Neutrophil (primary cell): ENCODE measurements around the gene ST7.

ENCODE experiments used
- H3K27ac ChIP-seq: fragments of 200-600 bp; sonication (generic); 2 replicates; pipeline ENCODE4 v1.5.1; 2016; ENCODE audit warnings: mild to moderate bottlenecking, moderate library complexity
- H3K27me3 ChIP-seq: fragments of 200-600 bp; sonication (generic); 2 replicates; pipeline ENCODE4 v1.6.0; 2016; ENCODE audit warnings: mild to moderate bottlenecking
- H3K36me3 ChIP-seq: fragments of 200-600 bp; sonication (generic); 2 replicates; pipeline ENCODE4 v1.5.1; 2017
- H3K4me1 ChIP-seq, 2 experiments: fragments of 200-600 bp in 1 of 2; sonication (generic) in 1 of 2; 1 replicate in 1 of 2; 2 replicates in 1 of 2; pipeline versions ENCODE4 v1.5.1 to v1.6.1; 2013 to 2016; ENCODE audit warnings: low read depth in 1 of 2, low read length in 1 of 2, mild to moderate bottlenecking in 1 of 2, moderate library complexity in 1 of 2; ENCODE audit not compliant: control insufficient read depth in 1 of 2, insufficient read depth in 1 of 2
- H3K4me3 ChIP-seq, 2 experiments: fragments of 200-600 bp in 1 of 2; sonication (generic) in 1 of 2; 1 replicate in 1 of 2; 2 replicates in 1 of 2; pipeline ENCODE4 v1.5.1; 2013 to 2016; ENCODE audit warnings: low read depth in 1 of 2, low read length in 1 of 2, mild to moderate bottlenecking in 1 of 2, moderate library complexity in 1 of 2
- H3K9me3 ChIP-seq: fragments of 200-600 bp; sonication (generic); 2 replicates; pipeline ENCODE4 v1.5.1; 2016
- TF ChIP-seq, protein P1 (sequence below): fragments of 200-600 bp; sonication (generic); IDR thresholded peaks from 2 replicates; pipeline ENCODE4 v1.5.1; 2016; ENCODE audit warnings: antibody characterized with exemption

The ST7 gene

DNA sequence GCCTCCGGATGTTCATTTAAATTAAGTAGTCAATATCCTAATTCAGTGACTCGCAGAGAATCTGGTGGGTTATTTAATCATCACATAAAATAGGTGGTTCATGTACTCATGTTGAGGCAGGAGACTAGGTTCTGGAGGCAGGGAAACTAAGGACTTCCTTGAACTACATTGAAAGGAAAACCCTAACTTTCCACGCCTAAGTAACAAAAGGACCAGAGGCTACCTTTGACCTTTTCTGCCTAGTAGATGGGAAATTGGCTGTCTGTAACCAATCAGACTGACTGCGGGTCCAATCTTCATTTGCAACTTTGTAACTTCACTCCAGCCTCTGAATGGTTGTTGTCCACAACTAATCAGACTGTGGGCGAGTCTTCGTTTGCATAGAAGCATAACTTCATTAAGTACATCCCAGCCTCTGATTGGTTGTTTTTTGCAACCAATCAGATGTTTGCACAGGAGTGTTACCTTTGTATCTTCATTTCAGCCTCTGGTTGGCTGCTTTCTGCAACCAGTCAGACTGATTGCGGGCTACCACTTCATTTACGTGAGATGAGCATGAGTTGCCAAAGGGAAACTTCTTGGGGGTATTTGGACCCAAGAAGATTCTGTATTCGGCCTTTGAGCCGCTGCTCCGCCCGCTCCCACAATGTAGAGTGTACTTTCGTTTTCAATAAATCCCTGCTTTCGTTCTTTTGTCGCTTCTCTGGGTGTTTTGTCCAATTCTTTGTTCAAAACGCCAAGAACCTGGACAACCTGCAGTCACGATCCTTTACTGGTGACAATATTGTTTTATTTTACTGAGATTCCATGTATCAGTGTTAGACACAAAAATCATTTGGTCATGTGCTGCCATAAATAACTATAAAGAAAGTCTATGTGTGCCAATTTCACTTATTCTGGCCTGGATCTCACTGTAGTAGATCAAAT lies 1.7 kb upstream of the ST7 start:
- Histone ChIP-seq H3K4me1 (peaks cover 16 to 23% of the 10 kb centered on the region in 2 experiments), H3K27me3 (peaks cover 4% of the 10 kb centered on the region), H3K27ac (no peak overlapping the region), H3K4me3 (no peak overlapping the region), H3K9me3 (no peaks in the 10 kb centered on the region), H3K36me3 (no peaks in the 10 kb centered on the region)
- TF ChIP-seq, protein P1, sequence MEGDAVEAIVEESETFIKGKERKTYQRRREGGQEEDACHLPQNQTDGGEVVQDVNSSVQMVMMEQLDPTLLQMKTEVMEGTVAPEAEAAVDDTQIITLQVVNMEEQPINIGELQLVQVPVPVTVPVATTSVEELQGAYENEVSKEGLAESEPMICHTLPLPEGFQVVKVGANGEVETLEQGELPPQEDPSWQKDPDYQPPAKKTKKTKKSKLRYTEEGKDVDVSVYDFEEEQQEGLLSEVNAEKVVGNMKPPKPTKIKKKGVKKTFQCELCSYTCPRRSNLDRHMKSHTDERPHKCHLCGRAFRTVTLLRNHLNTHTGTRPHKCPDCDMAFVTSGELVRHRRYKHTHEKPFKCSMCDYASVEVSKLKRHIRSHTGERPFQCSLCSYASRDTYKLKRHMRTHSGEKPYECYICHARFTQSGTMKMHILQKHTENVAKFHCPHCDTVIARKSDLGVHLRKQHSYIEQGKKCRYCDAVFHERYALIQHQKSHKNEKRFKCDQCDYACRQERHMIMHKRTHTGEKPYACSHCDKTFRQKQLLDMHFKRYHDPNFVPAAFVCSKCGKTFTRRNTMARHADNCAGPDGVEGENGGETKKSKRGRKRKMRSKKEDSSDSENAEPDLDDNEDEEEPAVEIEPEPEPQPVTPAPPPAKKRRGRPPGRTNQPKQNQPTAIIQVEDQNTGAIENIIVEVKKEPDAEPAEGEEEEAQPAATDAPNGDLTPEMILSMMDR: no peak

DNA sequence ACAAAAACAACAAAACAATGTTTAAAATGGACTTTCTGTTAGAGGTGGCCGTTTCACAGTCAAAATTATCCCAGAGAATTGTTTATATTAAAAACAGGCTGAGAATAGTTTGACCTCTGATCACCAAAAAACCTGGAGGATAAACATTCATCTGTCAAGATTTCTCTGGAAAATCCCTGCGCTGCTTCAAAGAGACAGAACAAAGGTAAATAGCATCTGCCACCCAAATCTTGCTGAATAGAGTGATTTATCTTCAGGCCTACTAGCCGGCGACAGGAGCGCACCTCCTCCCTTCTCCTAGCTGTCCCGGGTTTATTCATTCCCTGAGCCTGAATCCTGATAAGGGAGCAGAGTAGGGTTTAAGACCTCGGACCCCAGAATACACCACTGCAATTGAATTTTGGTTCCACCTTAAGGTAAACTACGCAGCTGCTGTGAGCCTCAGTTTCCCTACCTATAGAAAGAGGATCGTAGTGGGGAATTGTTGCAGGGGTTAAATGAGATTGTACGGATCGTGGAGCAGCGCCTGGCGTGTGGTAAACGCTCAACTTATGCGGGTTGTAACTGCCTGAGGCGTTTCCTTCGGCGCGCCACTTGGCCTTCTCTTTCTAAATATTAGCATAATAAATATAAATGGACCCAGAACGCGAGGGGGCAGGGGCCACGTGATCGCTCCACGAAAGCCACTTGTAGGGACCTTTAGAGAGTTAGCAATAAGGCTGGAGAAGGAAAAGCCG lies 498 bp upstream of the ST7 start:
- Histone ChIP-seq H3K27me3 (peaks cover 4% of the 10 kb centered on the region), H3K4me3 (peak overlapping the region; percentile 62 to 66), H3K4me1 (peaks cover 16 to 23% of the 10 kb centered on the region in 2 experiments), H3K27ac (no peak overlapping the region), H3K36me3 (no peaks in the 10 kb centered on the region), H3K9me3 (no peaks in the 10 kb centered on the region)
- TF ChIP-seq, protein P1: no peak

DNA sequence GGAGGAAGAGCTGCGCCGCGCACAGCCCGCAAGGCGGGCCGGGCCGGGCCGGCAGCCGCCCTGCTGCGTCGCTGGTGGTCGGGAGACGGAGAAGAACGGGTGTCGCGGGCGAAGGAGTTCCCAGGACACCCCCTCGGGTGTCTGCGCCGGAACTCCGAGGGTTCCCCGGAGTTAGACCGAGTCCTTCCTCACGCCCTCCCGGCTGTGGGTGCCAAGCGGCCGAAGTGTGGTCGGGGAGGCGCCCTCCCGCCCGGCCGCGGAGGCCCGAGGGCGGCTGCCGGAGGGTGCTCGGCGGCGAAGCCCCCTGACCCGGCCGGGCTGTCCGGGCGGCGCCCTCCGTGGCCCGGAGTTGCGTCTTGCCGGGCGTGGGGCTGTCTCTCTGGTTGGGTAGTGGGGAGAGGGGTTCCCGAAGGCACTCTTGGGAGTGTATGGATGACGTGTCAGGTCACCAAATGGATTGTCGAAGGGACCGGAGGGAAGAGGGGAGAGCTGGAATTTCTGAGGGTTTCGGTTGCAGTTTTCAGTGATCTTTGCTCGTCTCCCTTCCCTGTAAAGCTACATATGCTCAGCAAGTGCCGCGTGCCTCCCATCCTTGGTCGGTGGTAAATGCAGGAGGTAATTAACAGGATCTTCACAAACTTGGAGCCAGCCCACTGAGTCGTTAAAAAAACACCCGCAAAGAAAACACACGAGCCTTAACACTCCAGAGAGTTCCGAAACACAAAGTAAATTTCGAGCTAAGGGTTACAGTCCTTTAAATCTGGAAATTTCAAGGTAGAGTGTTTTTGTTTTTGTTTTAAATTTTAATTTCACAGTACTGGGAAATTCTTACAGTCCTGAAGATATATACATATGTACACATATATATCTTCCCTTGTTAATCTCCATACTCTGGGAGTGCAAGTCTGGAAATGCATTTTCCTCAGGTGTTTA lies 871 bp downstream of the ST7 start:
- Histone ChIP-seq H3K27me3 (peaks cover 4% of the 10 kb centered on the region), H3K4me1 (peaks cover 16 to 23% of the 10 kb centered on the region in 2 experiments), H3K27ac (peak overlapping the region; percentile 18)

DNA sequence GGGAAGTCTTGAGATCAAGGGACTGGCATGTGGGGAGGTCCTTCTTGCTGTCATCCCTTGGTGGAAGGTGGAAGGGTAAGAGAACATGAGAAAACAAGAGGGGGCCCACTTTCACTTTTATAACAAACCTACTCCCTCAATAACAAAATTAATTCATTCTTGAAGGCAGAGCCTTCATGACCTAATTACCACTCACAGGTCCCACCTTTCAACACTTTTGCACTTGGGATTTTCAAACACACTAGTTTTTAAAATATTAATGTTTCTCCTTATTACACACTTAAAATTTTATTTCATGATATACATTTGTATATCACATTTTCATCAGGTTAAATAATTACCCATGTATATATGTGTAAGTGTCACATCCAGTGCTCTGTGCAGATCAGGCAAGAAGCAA lies 2.0 kb downstream of the ST7 start:
- TF ChIP-seq, protein P1: no peak
- Histone ChIP-seq H3K27me3 (peaks cover 4% of the 10 kb centered on the region), H3K27ac (no peak overlapping the region), H3K36me3 (no peaks in the 10 kb centered on the region), H3K4me3 (no peak overlapping the region), H3K4me1 (peaks cover 16 to 23% of the 10 kb centered on the region in 2 experiments), H3K9me3 (no peaks in the 10 kb centered on the region)

More for the DNA sequence above, 871 bp downstream of the ST7 start:
- no peaks in the 10 kb centered on the region for H3K9me3 ChIP-seq
- no peaks in the 10 kb centered on the region for H3K36me3 ChIP-seq
- TF ChIP-seq, protein P1: no peak
- peak overlapping the region; percentile 62 to 66 for H3K4me3 ChIP-seq
